ENCODE results near the gene SPARCL1. TPM values are rescaled to one million over a fixed set of nuclear protein-coding genes. Genes with fewer than 3 reads are reported as not detected.

The SPARCL1 gene
- total RNA-seq, 1 donor from 2014 or later, result 369 TPM

DNA sequence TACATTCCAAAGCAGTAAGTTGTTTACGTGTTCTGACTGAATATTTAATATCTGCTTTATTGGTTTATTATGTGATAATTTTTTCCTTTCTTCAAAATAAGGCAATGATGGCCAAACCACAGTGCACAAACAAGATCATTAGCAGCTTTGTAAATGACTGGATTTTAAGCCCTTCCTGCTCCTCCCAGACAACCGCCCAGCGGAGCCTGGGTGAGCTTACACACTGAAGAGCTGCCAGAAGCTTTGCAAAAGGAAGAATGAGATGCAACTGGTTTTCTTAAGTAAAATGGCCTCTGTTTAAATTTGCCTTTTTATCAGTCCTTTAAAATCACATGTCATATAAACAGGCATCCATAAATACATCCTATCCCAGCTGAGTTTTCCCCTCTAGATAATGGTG is 52.2 kb downstream of the SPARCL1 start:
- Histone ChIP-seq H3K27me3 (no peaks in the 10 kb centered on the region), H3K27ac (no peak overlapping the region), H3K4me3 (no peak overlapping the region), H3K9me3 (no peaks in the 10 kb centered on the region), H3K4me1 (no peaks in the 10 kb centered on the region), H3K36me3 (peaks cover 62% of the 10 kb centered on the region)
- DNase-seq, result no peak
- intact Hi-C loops (cut with DNase I), result no loop called here
- TF ChIP-seq, protein P1, sequence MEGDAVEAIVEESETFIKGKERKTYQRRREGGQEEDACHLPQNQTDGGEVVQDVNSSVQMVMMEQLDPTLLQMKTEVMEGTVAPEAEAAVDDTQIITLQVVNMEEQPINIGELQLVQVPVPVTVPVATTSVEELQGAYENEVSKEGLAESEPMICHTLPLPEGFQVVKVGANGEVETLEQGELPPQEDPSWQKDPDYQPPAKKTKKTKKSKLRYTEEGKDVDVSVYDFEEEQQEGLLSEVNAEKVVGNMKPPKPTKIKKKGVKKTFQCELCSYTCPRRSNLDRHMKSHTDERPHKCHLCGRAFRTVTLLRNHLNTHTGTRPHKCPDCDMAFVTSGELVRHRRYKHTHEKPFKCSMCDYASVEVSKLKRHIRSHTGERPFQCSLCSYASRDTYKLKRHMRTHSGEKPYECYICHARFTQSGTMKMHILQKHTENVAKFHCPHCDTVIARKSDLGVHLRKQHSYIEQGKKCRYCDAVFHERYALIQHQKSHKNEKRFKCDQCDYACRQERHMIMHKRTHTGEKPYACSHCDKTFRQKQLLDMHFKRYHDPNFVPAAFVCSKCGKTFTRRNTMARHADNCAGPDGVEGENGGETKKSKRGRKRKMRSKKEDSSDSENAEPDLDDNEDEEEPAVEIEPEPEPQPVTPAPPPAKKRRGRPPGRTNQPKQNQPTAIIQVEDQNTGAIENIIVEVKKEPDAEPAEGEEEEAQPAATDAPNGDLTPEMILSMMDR (IDR thresholded peaks at IDR 0.05), result no peak
- ATAC-seq, result no peak

DNA sequence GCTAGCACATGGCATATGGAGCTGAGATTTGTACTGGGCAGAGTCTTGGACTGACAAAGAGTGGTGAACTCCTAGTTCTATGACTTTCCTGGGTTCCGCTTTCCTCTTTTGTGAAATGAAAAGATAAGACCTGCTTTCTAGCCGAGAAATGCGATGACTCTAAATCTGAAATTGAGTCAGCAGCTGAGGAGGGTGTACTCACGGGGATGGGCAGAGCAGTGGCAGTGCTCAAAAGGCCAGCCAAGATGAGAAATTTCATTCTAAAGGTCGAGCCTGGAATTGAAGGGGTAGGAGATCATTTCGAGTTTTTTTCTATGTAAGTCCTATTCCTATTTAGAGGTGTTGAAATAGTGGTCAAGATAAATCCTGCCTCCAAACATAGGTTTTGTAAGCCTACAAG is 59.8 kb downstream of the SPARCL1 start:
- no peak overlapping the region for H3K27ac ChIP-seq
- DNase-seq (no peak), ATAC-seq (no peak)
- H3K4me3 ChIP-seq, result no peak overlapping the region
- peaks cover 7% of the 10 kb centered on the region for H3K36me3 ChIP-seq
- intact Hi-C loops (cut with DNase I), result loop anchor here (10.0 kb wide), 1 partner anchor 95 kb away; no protein-coding TSS in a partner anchor
- no peaks in the 10 kb centered on the region for H3K4me1 ChIP-seq
- TF ChIP-seq, protein P1 (IDR thresholded peaks at IDR 0.05), result no peak
- H3K9me3 ChIP-seq, result no peaks in the 10 kb centered on the region
- no peaks in the 10 kb centered on the region for H3K27me3 ChIP-seq

DNA sequence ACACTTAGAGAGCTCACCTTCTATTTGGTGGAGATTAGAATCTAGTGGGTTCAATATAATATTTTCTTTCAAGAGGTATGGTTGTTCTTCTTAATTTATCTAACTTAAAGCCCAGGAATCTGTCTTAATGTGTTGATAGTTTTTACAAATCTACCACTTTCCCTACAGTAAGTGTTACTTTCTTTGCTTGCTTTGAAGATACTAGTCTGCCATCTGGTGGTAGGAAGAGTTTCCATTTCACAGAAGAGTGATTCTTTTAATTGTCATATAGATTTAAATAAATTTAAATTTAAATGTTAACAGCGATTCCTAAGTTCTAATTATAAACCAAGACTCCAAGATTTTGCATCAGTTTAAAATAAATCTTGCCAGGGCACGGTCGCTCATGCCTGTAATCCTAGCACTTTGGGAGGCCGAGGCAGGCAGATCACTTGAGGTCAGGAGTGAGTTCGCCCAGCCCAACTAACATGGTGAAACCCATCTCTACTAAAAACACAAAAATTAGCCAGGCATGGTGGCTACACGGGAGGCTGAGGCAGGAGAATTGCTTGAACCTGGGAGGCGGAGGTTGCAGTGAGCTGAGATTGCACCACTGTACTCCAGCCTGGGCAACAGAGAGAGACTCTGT is 63.3 kb downstream of the SPARCL1 start:
- no peaks in the 10 kb centered on the region for H3K27me3 ChIP-seq
- no peak for DNase-seq
- H3K9me3 ChIP-seq, result no peaks in the 10 kb centered on the region
- no peaks in the 10 kb centered on the region for H3K4me1 ChIP-seq
- intact Hi-C loops (cut with DNase I), result loop anchor here (10.0 kb wide), 1 partner anchor 91 kb away; no protein-coding TSS in a partner anchor
- no peak overlapping the region for H3K4me3 ChIP-seq
- H3K27ac ChIP-seq, result no peak overlapping the region
- H3K36me3 ChIP-seq, result no peaks in the 10 kb centered on the region
- peak; percentile 66 for ATAC-seq
- TF ChIP-seq, protein P1 (IDR thresholded peaks at IDR 0.05), result peak; percentile 69

DNA sequence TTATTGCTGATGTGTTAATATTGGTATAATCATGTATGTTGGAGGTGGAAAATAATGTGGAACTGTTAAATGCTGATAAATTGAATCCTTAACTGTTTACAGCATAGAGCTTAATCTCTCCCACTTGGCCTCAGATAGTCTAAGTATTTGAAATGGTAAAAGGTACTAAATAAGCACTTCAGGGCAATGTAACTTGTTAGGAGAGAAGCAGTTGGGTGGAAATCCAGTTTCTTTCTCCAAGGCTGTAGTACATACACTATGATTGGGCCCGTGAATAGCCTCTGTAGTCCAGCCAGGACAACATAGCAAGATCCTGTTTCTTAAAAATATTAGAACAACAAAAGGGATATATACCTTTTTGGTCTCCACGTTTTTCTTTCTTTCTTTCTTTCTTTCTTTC is 67.1 kb downstream of the SPARCL1 start:
- TF ChIP-seq, protein P1 (IDR thresholded peaks at IDR 0.05), result no peak
- no peak for DNase-seq

DNA sequence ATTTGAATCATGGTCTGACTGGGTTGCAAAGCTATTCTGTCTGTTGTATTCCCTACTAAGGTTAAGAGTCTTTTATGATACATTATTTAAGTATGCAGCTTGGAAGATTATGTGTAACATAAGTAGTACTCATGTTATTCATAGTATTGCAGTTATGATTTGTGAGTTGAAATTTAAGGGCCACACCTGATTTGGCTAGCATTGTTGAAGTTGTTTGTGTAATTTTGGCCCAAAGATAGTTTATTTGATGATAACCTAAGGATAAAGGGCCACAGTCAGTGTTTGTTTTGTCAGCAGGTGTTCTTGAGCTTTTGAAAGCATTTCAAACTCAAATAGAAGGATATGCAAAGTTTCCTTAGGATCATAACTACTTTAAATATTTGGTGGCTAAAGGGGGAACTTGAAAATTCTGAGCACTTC is 67.9 kb downstream of the SPARCL1 start:
- DNase-seq (no peak), ATAC-seq (peak; percentile 64)
- Histone ChIP-seq H3K27ac (no peak overlapping the region), H3K9me3 (no peaks in the 10 kb centered on the region), H3K27me3 (no peaks in the 10 kb centered on the region), H3K4me3 (no peak overlapping the region), H3K4me1 (no peaks in the 10 kb centered on the region), H3K36me3 (peaks cover 16% of the 10 kb centered on the region)
- intact Hi-C loops (cut with DNase I), result loop anchor here (10.0 kb wide), 1 partner anchor 86 kb away; no protein-coding TSS in a partner anchor
- TF ChIP-seq, protein P1 (IDR thresholded peaks at IDR 0.05), result no peak

More for the DNA sequence above, 67.1 kb downstream of the SPARCL1 start:
- H3K4me1 ChIP-seq, result no peaks in the 10 kb centered on the region
- no peak overlapping the region for H3K4me3 ChIP-seq
- intact Hi-C loops (cut with DNase I), result loop anchor here (10.0 kb wide), 1 partner anchor 87 kb away; no protein-coding TSS in a partner anchor
- no peaks in the 10 kb centered on the region for H3K27me3 ChIP-seq
- H3K36me3 ChIP-seq, result peaks cover 16% of the 10 kb centered on the region
- H3K27ac ChIP-seq, result no peak overlapping the region
- H3K9me3 ChIP-seq, result no peaks in the 10 kb centered on the region
- peak; percentile 51 for ATAC-seq
